ENCODE data around the gene C1orf115. TPM values are rescaled to one million over a fixed set of nuclear protein-coding genes. Genes with fewer than 3 reads are reported as not detected.

Gene C1orf115
- total RNA-seq, 4 donors from 2014 or later = 7.1 to 28.0 (median 12.9) TPM

GRCh38 chr1:220698607-220699016, 8.4 kb downstream of the C1orf115 start:
- Histone ChIP-seq H3K4me3 (no peak overlapping the region), H3K9me3 (no peaks in the 10 kb centered on the region), H3K27me3 (no peaks in the 10 kb centered on the region), H3K36me3 (no peaks in the 10 kb centered on the region), H3K4me1 (no peaks in the 10 kb centered on the region), H3K27ac (no peak overlapping the region)
- DNase-seq = no peak
- intact Hi-C loops (cut with DNase I; ENCODE audit: low total_unique reads) = no loop called here
- TF ChIP-seq, protein P1, sequence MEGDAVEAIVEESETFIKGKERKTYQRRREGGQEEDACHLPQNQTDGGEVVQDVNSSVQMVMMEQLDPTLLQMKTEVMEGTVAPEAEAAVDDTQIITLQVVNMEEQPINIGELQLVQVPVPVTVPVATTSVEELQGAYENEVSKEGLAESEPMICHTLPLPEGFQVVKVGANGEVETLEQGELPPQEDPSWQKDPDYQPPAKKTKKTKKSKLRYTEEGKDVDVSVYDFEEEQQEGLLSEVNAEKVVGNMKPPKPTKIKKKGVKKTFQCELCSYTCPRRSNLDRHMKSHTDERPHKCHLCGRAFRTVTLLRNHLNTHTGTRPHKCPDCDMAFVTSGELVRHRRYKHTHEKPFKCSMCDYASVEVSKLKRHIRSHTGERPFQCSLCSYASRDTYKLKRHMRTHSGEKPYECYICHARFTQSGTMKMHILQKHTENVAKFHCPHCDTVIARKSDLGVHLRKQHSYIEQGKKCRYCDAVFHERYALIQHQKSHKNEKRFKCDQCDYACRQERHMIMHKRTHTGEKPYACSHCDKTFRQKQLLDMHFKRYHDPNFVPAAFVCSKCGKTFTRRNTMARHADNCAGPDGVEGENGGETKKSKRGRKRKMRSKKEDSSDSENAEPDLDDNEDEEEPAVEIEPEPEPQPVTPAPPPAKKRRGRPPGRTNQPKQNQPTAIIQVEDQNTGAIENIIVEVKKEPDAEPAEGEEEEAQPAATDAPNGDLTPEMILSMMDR (IDR thresholded peaks at IDR 0.05) = no peak
- TF ChIP-seq POLR2A (IDR thresholded peaks at IDR 0.05) = no peak

DNA sequence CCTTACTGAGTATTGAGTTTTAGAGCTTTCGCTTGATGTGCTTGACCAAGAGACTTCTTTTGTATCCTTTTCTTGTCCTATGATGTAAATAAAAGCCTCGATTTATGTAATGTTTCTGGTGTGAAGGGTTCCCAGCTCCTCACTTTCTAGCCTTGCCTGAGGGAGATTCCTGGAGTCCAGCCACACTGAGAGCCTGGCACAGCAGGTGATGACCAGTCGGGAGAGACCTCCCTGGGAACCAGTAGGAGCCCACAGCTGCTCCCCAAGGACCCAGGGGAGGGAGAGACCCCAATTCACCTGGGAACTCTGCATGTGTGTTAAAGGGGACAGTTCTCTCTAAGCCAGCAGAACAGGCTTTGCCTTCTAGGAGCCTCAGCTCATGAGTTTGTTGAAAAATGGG, 8.9 kb downstream of the C1orf115 start:
- no peaks in the 10 kb centered on the region for H3K36me3 ChIP-seq
- DNase-seq = no peak
- intact Hi-C loops (cut with DNase I; ENCODE audit: low total_unique reads) = no loop called here
- H3K9me3 ChIP-seq = no peaks in the 10 kb centered on the region
- H3K4me1 ChIP-seq = no peaks in the 10 kb centered on the region
- no peak overlapping the region for H3K27ac ChIP-seq
- TF ChIP-seq, protein P1 (IDR thresholded peaks at IDR 0.05) = no peak
- no peak for TF ChIP-seq POLR2A (IDR thresholded peaks at IDR 0.05)
- no peaks in the 10 kb centered on the region for H3K27me3 ChIP-seq
- no peak overlapping the region for H3K4me3 ChIP-seq

- Histone ChIP-seq H3K27me3 (no peaks in the 10 kb centered on the region), H3K4me3 (no peak overlapping the region), H3K36me3 (no peaks in the 10 kb centered on the region), H3K4me1 (no peaks in the 10 kb centered on the region), H3K9me3 (no peaks in the 10 kb centered on the region), H3K27ac (no peak overlapping the region)
- no peak for DNase-seq
- TF ChIP-seq, protein P1 (IDR thresholded peaks at IDR 0.05) = no peak
- no peak for TF ChIP-seq POLR2A (IDR thresholded peaks at IDR 0.05)
- intact Hi-C loops (cut with DNase I; ENCODE audit: low total_unique reads) = no loop called here
These were observed 10.5 kb downstream of the C1orf115 start for GRCh38 chr1:220700556-220701179.

GRCh38 chr1:220701974-220702373, 11.8 kb downstream of the C1orf115 start:
- intact Hi-C loops (cut with DNase I; ENCODE audit: low total_unique reads) = no loop called here
- H3K27me3 ChIP-seq = no peaks in the 10 kb centered on the region
- H3K9me3 ChIP-seq = no peaks in the 10 kb centered on the region
- no peak for TF ChIP-seq POLR2A (IDR thresholded peaks at IDR 0.05)
- TF ChIP-seq, protein P1 (IDR thresholded peaks at IDR 0.05) = no peak
- DNase-seq = no peak
- no peak overlapping the region for H3K4me3 ChIP-seq
- no peaks in the 10 kb centered on the region for H3K36me3 ChIP-seq
- no peak overlapping the region for H3K27ac ChIP-seq
- no peaks in the 10 kb centered on the region for H3K4me1 ChIP-seq

DNA sequence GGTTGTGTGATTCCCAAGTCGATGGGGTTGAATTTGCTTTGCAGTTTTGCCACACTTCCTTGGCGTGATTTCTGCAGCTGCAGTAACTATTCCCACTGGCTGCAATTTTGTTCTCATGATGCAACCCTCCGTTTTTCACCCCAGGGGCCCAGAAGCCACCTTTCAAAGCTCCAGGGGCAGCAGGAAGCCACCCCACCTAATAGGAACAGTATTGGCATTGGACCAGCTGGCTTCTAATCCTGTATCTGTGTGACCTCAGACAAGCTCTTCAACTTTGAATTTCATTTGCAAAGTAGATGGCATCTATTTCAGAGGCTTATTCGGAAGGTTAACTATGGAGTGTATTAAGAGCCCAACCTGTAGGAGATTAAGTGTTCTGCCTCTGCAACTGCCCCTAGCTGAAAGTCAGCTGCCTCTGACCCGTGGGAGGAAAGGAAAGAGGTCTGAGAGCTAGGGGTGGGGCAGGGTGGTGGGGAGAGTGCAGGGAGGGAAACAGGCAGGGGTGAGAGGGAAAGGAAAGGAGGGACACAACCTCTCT, 12.6 kb downstream of the C1orf115 start:
- intact Hi-C loops (cut with DNase I; ENCODE audit: low total_unique reads) = no loop called here
- no peaks in the 10 kb centered on the region for H3K27me3 ChIP-seq
- no peak overlapping the region for H3K4me3 ChIP-seq
- no peaks in the 10 kb centered on the region for H3K9me3 ChIP-seq
- TF ChIP-seq, protein P1 (IDR thresholded peaks at IDR 0.05) = no peak
- no peak for TF ChIP-seq POLR2A (IDR thresholded peaks at IDR 0.05)
- no peak for DNase-seq
- no peaks in the 10 kb centered on the region for H3K36me3 ChIP-seq
- no peaks in the 10 kb centered on the region for H3K4me1 ChIP-seq
- no peak overlapping the region for H3K27ac ChIP-seq
